Stimulated activated CD4-positive, alpha-beta T cell treated with anti-CD3 and anti-CD28 coated beads, Interleukin-12 subunit alpha, Interleukin-12 subunit beta, amount 100 ng/mL, for 4 hours (primary cell): ENCODE results near the gene EFCAB12.

ENCODE experiments used
- DNase-seq: peaks from one replicate; pipeline ENCODE4 v3.0.0-alpha.2; 2020

The EFCAB12 gene

GRCh38 chr3:129428376-129429079, at the start of gene EFCAB12:
EFCAB12 (minus strand) TSS chr3:129428636; CDS start chr3:129428488, 148 bp downstream.
- peak; percentile 87 for DNase-seq

- no peak for DNase-seq
Observed at GRCh38 chr3:129476586-129476985, 48.1 kb upstream of the EFCAB12 start.

- DNase-seq, result no peak
Observed at GRCh38 chr3:129475863-129476262, 47.4 kb upstream of the EFCAB12 start.

- no peak for DNase-seq
Observed at GRCh38 chr3:129474984-129475804, 46.8 kb upstream of the EFCAB12 start.

GRCh38 chr3:129473769-129474152, 45.3 kb upstream of the EFCAB12 start:
- no peak for DNase-seq

- DNase-seq, result no peak
Observed at GRCh38 chr3:129473067-129473768, 44.8 kb upstream of the EFCAB12 start.

- no peak for DNase-seq
Observed at GRCh38 chr3:129470861-129471260, 42.4 kb upstream of the EFCAB12 start.

GRCh38 chr3:129469026-129469425, 40.6 kb upstream of the EFCAB12 start:
- DNase-seq, result no peak

- no peak for DNase-seq
Observed at GRCh38 chr3:129467932-129468331, 39.5 kb upstream of the EFCAB12 start.

- no peak for DNase-seq
Observed at GRCh38 chr3:129463716-129464115, 35.3 kb upstream of the EFCAB12 start.

GRCh38 chr3:129463094-129463493, 34.7 kb upstream of the EFCAB12 start:
- DNase-seq, result no peak

- no peak for DNase-seq
Observed at GRCh38 chr3:129462361-129462968, 34.0 kb upstream of the EFCAB12 start.

GRCh38 chr3:129461461-129462146, 33.2 kb upstream of the EFCAB12 start:
- DNase-seq, result no peak

GRCh38 chr3:129461022-129461421, 32.6 kb upstream of the EFCAB12 start:
- DNase-seq, result no peak

GRCh38 chr3:129460572-129460971, 32.1 kb upstream of the EFCAB12 start:
- no peak for DNase-seq

- DNase-seq, result no peak
Observed at GRCh38 chr3:129460155-129460554, 31.7 kb upstream of the EFCAB12 start.

GRCh38 chr3:129453732-129454131, 25.3 kb upstream of the EFCAB12 start:
- DNase-seq, result no peak

- DNase-seq, result no peak
Observed at GRCh38 chr3:129449279-129450115, 21.1 kb upstream of the EFCAB12 start.

- no peak for DNase-seq
Observed at GRCh38 chr3:129448186-129448895, 19.9 kb upstream of the EFCAB12 start.

GRCh38 chr3:129446926-129447325, 18.5 kb upstream of the EFCAB12 start:
- no peak for DNase-seq

- no peak for DNase-seq
Observed at GRCh38 chr3:129445471-129445870, 17.0 kb upstream of the EFCAB12 start.
